ENCODE results near the gene PEAK1. TPM values are rescaled to one million over a fixed set of nuclear protein-coding genes. Genes with fewer than 3 reads are reported as not detected.

Gene PEAK1
- total and polyA plus RNA-seq, 3 donors from 2014 or later = 33.2 to 130 (median 107) TPM

- WGBS, 2 donors = 91 to 97% methylated on average over 4 of the region's 4 CpGs
- DNase-seq = no peak
- H3K4me1 ChIP-seq = no peaks in the 10 kb centered on the region
These were observed 320.0 kb downstream of the PEAK1 start for GRCh38 chr15:77099741-77100463.

GRCh38 chr15:77098572-77098971, 321.3 kb downstream of the PEAK1 start:
- Histone ChIP-seq H3K9me3 (no peaks in the 10 kb centered on the region), H3K27ac (no peak overlapping the region), H3K4me1 (no peaks in the 10 kb centered on the region), H3K4me3 (no peak overlapping the region), H3K27me3 (no peaks in the 10 kb centered on the region), H3K36me3 (ENCODE audit: low read depth, missing control alignments) (no peaks in the 10 kb centered on the region)
- DNase-seq = no peak
- intact Hi-C loops (cut with DNase I; ENCODE audit: low total_unique reads) = no loop called here
- 97 to 100% methylated on average over 3 to 4 of the region's 4 CpGs for WGBS, 2 donors
- TF ChIP-seq CTCF (IDR thresholded peaks at IDR 0.05) (no peak), POLR2A (IDR thresholded peaks at IDR 0.05) (no peak)

More at GRCh38 chr15:77099741-77100463, 320.0 kb downstream of the PEAK1 start:
- TF ChIP-seq POLR2A (IDR thresholded peaks at IDR 0.05) (no peak), CTCF (IDR thresholded peaks at IDR 0.05) (no peak)
- no peak overlapping the region for H3K4me3 ChIP-seq
- no peaks in the 10 kb centered on the region for H3K9me3 ChIP-seq
- H3K27me3 ChIP-seq = no peaks in the 10 kb centered on the region
- H3K27ac ChIP-seq = no peak overlapping the region
- H3K36me3 ChIP-seq (ENCODE audit: low read depth, missing control alignments) = no peaks in the 10 kb centered on the region
- intact Hi-C loops (cut with DNase I; ENCODE audit: low total_unique reads) = no loop called here

- no peak for TF ChIP-seq CTCF (IDR thresholded peaks at IDR 0.05)
- no peak for TF ChIP-seq POLR2A (IDR thresholded peaks at IDR 0.05)
- DNase-seq = peak; percentile 5
- no peak overlapping the region for H3K27ac ChIP-seq
- H3K4me3 ChIP-seq = no peak overlapping the region
- 100% methylated on average over 1 to 5 of the region's 5 CpGs for WGBS, 2 donors
- no peaks in the 10 kb centered on the region for H3K27me3 ChIP-seq
- no peaks in the 10 kb centered on the region for H3K4me1 ChIP-seq
- no peaks in the 10 kb centered on the region for H3K36me3 ChIP-seq (ENCODE audit: low read depth, missing control alignments)
- no peaks in the 10 kb centered on the region for H3K9me3 ChIP-seq
- intact Hi-C loops (cut with DNase I; ENCODE audit: low total_unique reads) = no loop called here
These were observed 322.0 kb downstream of the PEAK1 start for GRCh38 chr15:77097921-77098320.

- H3K9me3 ChIP-seq = no peaks in the 10 kb centered on the region
- 90 to 91% methylated on average over 7 of the region's 7 CpGs for WGBS, 2 donors
- no peak for DNase-seq
These were observed 322.6 kb downstream of the PEAK1 start for GRCh38 chr15:77097248-77097721.

More at GRCh38 chr15:77097248-77097721, 322.6 kb downstream of the PEAK1 start:
- Histone ChIP-seq H3K36me3 (ENCODE audit: low read depth, missing control alignments) (no peaks in the 10 kb centered on the region), H3K4me3 (no peak overlapping the region), H3K4me1 (no peaks in the 10 kb centered on the region), H3K27me3 (no peaks in the 10 kb centered on the region), H3K27ac (no peak overlapping the region)
- intact Hi-C loops (cut with DNase I; ENCODE audit: low total_unique reads) = no loop called here
- TF ChIP-seq CTCF (IDR thresholded peaks at IDR 0.05) (no peak), POLR2A (IDR thresholded peaks at IDR 0.05) (no peak)
